ENCODE measurements around the gene RPL15. TPM values are rescaled to one million over a fixed set of nuclear protein-coding genes. Genes with fewer than 3 reads are reported as not detected.

The RPL15 gene
- total and polyA plus RNA-seq, 10 of the 15 experiments (the other 5 are each of a cell fraction or from before 2014, with no cell fraction given), result 2,885 to 10,761 (median 4,017) TPM

GRCh38 chr3:23877329-23877980, 39.5 kb upstream of the RPL15 start (continued):
- TF ChIP-seq PRDM15 (CRISPR knock-in tag; IDR thresholded peaks at IDR 0.05) (no peak), ZNF622 (IDR thresholded peaks at IDR 0.05) (no peak), BCL11A (IDR thresholded peaks at IDR 0.05; ENCODE audit: low read depth, low read length) (no peak), HSF1 (IDR thresholded peaks at IDR 0.05; ENCODE audit: low read depth, low read length) (no peak)

- POLR2A ChIA-PET, result no interaction called here
- TF ChIP-seq ZBTB40 (IDR thresholded peaks at IDR 0.05; ENCODE audit: borderline replicate concordance) (no peak), PAX5 (IDR thresholded peaks at IDR 0.05; ENCODE audit: borderline replicate concordance, low read depth, low read length) (no peak), MYB (IDR thresholded peaks at IDR 0.05; ENCODE audit: borderline replicate concordance, low read depth, low read length) (no peak), HDAC6 (IDR thresholded peaks at IDR 0.05; ENCODE audit: unreplicated experiment) (no peak), NFYA (IDR thresholded peaks at IDR 0.05; ENCODE audit: borderline replicate concordance, low read depth, low read length) (no peak), SMAD5 (IDR thresholded peaks at IDR 0.05; ENCODE audit: low read depth) (no peak), ZNF207 (IDR thresholded peaks at IDR 0.05; ENCODE audit: borderline replicate concordance) (no peak)
These were observed 37.4 kb upstream of the RPL15 start for GRCh38 chr3:23879485-23879884.

More at GRCh38 chr3:23879485-23879884, 37.4 kb upstream of the RPL15 start:
- H2AFZ ChIP-seq (ENCODE audit: control insufficient read depth, low read depth, low read length), result no peak overlapping the region
- in situ Hi-C loops (cut with MboI) (no loop called here), intact Hi-C loops (cut with micrococcal nuclease; ENCODE audit: unreplicated experiment) (no loop called here)
- FAIRE-seq, result no peak
- H3K27me3 ChIP-seq (replicated peaks in 1 of 2; ENCODE audit: control insufficient read depth in 2 of 2, insufficient read depth in 2 of 2, low read length in 1 of 2), result no peaks in the 10 kb centered on the region
- H3K4me3 ChIP-seq, result no peak overlapping the region
- H3K27ac ChIP-seq (ENCODE audit: control insufficient read depth, insufficient read depth), result no peak overlapping the region
- H3K4me2 ChIP-seq (ENCODE audit: control insufficient read depth, insufficient read depth), result no peak overlapping the region
- CTCF ChIA-PET, result interaction anchor here (0.6 to 3.6 kb wide), 4 partner anchors 9 to 45 kb away, joined by 3 to 12 read pairs (median 6); no protein-coding TSS in a partner anchor
- RAD21 ChIA-PET (ENCODE audit: unreplicated experiment), result interaction anchor here (1.8 kb wide), 1 partner anchor 47 kb away, joined by 4 read pairs; no protein-coding TSS in a partner anchor
- no peaks in the 10 kb centered on the region for H4K20me1 ChIP-seq (ENCODE audit: control insufficient read depth, insufficient read depth)
- SMC1A ChIA-PET (ENCODE audit: uncharacterized antibody, unreplicated experiment), result interaction anchor here (0.6 to 1.1 kb wide), 2 partner anchors 15 to 65 kb away, joined by 3 read pairs; no protein-coding TSS in a partner anchor
- BruUV-seq (replicated peaks), result no TSS peak
- no peak for DNase-seq (ENCODE audit: low read depth, low spot score)
- no peak overlapping the region for H3K9ac ChIP-seq (ENCODE audit: control insufficient read depth, insufficient read depth, low read length)
- ATAC-seq, result no peak
- H3K36me3 ChIP-seq (ENCODE audit: control insufficient read depth in 2 of 2, insufficient read depth in 2 of 2, low read length in 1 of 2), result peaks cover 5 to 10% of the 10 kb centered on the region in 2 experiments
- peaks cover 30% of the 10 kb centered on the region for H3K79me2 ChIP-seq (ENCODE audit: control insufficient read depth, insufficient read depth, low read length)
- H3K4me1 ChIP-seq (ENCODE audit: control insufficient read depth, insufficient read depth, low read length), result no peaks in the 10 kb centered on the region
- H3K9me3 ChIP-seq (replicated peaks; ENCODE audit: control insufficient read depth, insufficient read depth, low read length), result no peaks in the 10 kb centered on the region
- 93% methylated on average over 8 of the region's 8 CpGs for WGBS (ENCODE audit: insufficient coverage, insufficient replicate concordance, low lambda C conversion rate, missing lambda C conversion rate)
